Keratinocyte (primary cell): ENCODE data around the gene FRA10AC1. TPM values are rescaled to one million over a fixed set of nuclear protein-coding genes. Genes with fewer than 3 reads are reported as not detected.

Experiments used
- DNase-seq: peaks from one replicate; pipeline ENCODE4 v3.0.0-alpha.2; 2011; ENCODE audit warnings: low read depth, missing footprints, low spot score
- FAIRE-seq: peaks from 2 replicates; lab custom pipeline; 2011; peaks lifted over from hg19 to GRCh38; lab: Jason Lieb, UNC
- H2AFZ ChIP-seq: 2 replicates; pipeline ENCODE4 v1.6.0; 2012; ENCODE audit warnings: low read length, control low read depth, inconsistent platforms; ENCODE audit not compliant: control insufficient read depth
- H3K27ac ChIP-seq: 2 replicates; pipeline ENCODE4 v1.5.1; 2011; ENCODE audit warnings: low read length; ENCODE audit not compliant: control insufficient read depth, insufficient read depth
- H3K27me3 ChIP-seq: 3 replicates; pipeline ENCODE4 v1.6.0; 2011; ENCODE audit warnings: low read length; ENCODE audit not compliant: control insufficient read depth, insufficient read depth; ENCODE audit errors: extremely low read depth
- H3K36me3 ChIP-seq, 2 experiments: 2 replicates in 1 of 2; 3 replicates in 1 of 2; pipeline ENCODE4 v1.5.1; 2011; ENCODE audit warnings: low read length in 2 of 2, mild to moderate bottlenecking in 1 of 2; ENCODE audit not compliant: control insufficient read depth in 2 of 2, insufficient read depth in 2 of 2; ENCODE audit errors: extremely low read depth in 1 of 2
- H3K4me1 ChIP-seq: 3 replicates; pipeline ENCODE4 v1.5.1; 2011; ENCODE audit warnings: low read length; ENCODE audit not compliant: control insufficient read depth, insufficient read depth; ENCODE audit errors: extremely low read depth
- H3K4me2 ChIP-seq: 3 replicates; pipeline ENCODE4 v1.6.0; 2011; ENCODE audit warnings: low read depth, low read length; ENCODE audit not compliant: control insufficient read depth, insufficient read depth; ENCODE audit errors: extremely low read depth
- H3K4me3 ChIP-seq, 3 experiments: fragments of 200-600 bp in 1 of 3; sonication (generic) in 1 of 3; 2 replicates in 2 of 3; 3 replicates in 1 of 3; pipeline ENCODE4 v1.5.1; 2011 to 2016; ENCODE audit warnings: low read length in 3 of 3, mild to moderate bottlenecking in 3 of 3, control low read depth in 2 of 3, inconsistent platforms in 1 of 3, low read depth in 1 of 3, mixed read lengths in 1 of 3, mixed run types in 1 of 3, moderate library complexity in 1 of 3; ENCODE audit not compliant: control insufficient read depth in 2 of 3, insufficient read depth in 2 of 3; ENCODE audit errors: extremely low read depth in 1 of 3
- H3K79me2 ChIP-seq: 2 replicates; pipeline ENCODE4 v1.6.0; 2012; ENCODE audit warnings: low read length; ENCODE audit not compliant: control insufficient read depth, insufficient read depth
- H3K9ac ChIP-seq: 3 replicates; pipeline ENCODE4 v1.6.0; 2011; ENCODE audit warnings: low read length; ENCODE audit not compliant: control insufficient read depth, insufficient read depth; ENCODE audit errors: extremely low read depth
- H3K9me1 ChIP-seq: 3 replicates; pipeline ENCODE4 v1.6.0; 2011; ENCODE audit warnings: low read length; ENCODE audit not compliant: control insufficient read depth, insufficient read depth; ENCODE audit errors: extremely low read depth
- H3K9me3 ChIP-seq: 2 replicates; pipeline ENCODE4 v1.5.1; 2012; ENCODE audit warnings: low read depth, low read length; ENCODE audit not compliant: control insufficient read depth
- H4K20me1 ChIP-seq: 3 replicates; pipeline ENCODE4 v1.6.0; 2011; ENCODE audit warnings: low read length; ENCODE audit not compliant: control insufficient read depth, insufficient read depth; ENCODE audit errors: extremely low read depth
- CTCF ChIP-seq, 3 experiments: IDR thresholded peaks in 1 of 3; conservative IDR thresholded peaks in 1 of 3; optimal IDR thresholded peaks in 1 of 3; 2 replicates in 2 of 3; 3 replicates in 1 of 3; pipeline versions ENCODE3 to v1.5.1; 2011; ENCODE audit warnings: low read length in 3 of 3, mild to moderate bottlenecking in 3 of 3, moderate library complexity in 2 of 3, control low read depth in 1 of 3, inconsistent platforms in 1 of 3; ENCODE audit not compliant: insufficient read depth in 2 of 3; ENCODE audit errors: extremely low read depth in 1 of 3
- EZH2 ChIP-seq: IDR thresholded peaks from one replicate; pipeline ENCODE4 v1.6.1; 2012; ENCODE audit warnings: inconsistent platforms, mild to moderate bottlenecking, low read length, moderate library complexity
- dilution Hi-C: fragments of 300-500 bp; cut with MboI; formaldehyde crosslinking; loops from one replicate; pipeline ENCODE4 v1.7.0; 2020; ENCODE audit warnings: low sequenced_read_pairs; ENCODE audit not compliant: extremely low pct_ligation_motif_present
- polyA plus RNA-seq, 5 experiments: library from polyadenylated mRNA; depleted of rRNA in 3 of 5; stranded (reverse) in 3 of 5; stranded (forward) in 1 of 5; unstranded in 1 of 5; fragments of >200 nt; gene quantifications; 1 replicate in 1 of 5; 2 replicates in 3 of 5; 3 replicates in 1 of 5; pipeline versions ENCODE4 v1.2.1 to v1.2.3, GENCODE V29; 2011 to 2012; ENCODE audit warnings: missing spikeins in 2 of 5, low read depth in 1 of 5, low replicate concordance in 1 of 5

Gene FRA10AC1
- polyA plus RNA-seq, 1 donor (not counting 4 experiments of a cell fraction or from before 2014, with no cell fraction given), result 12.8 TPM

GRCh38 chr10:93703841-93704240 is 1.4 kb upstream of the FRA10AC1 start:
- Histone ChIP-seq H3K4me2 (no peak overlapping the region), H3K27ac (no peak overlapping the region), H3K36me3 (peaks cover 2 to 4% of the 10 kb centered on the region in 2 experiments), H4K20me1 (no peaks in the 10 kb centered on the region), H3K79me2 (peaks cover 9% of the 10 kb centered on the region), H3K9me3 (no peaks in the 10 kb centered on the region), H2AFZ (peak overlapping the region; percentile 74), H3K9ac (no peak overlapping the region), H3K4me1 (peaks cover 13% of the 10 kb centered on the region), H3K9me1 (no peaks in the 10 kb centered on the region), H3K27me3 (no peaks in the 10 kb centered on the region), H3K4me3 (no peak overlapping the region)
- DNase-seq, result no peak
- dilution Hi-C loops, result no loop called here
- no peak for FAIRE-seq
- TF ChIP-seq CTCF (optimal IDR thresholded peaks at IDR 0.05 in 1 of 3, IDR thresholded peaks at IDR 0.05 in 1 of 3, conservative IDR thresholded peaks at IDR 0.05 in 1 of 3; ENCODE audit: extremely low read depth in 1 of 3, insufficient read depth in 2 of 3, low read length in 3 of 3) (no peak), EZH2 (no peak)

GRCh38 chr10:93703066-93703465 is 674 bp upstream of the FRA10AC1 start:
- Histone ChIP-seq H3K9ac (peak overlapping the region; percentile 90), H3K4me3 (peak overlapping the region; percentile 60 to 93 (median 90)), H3K9me1 (no peaks in the 10 kb centered on the region), H3K79me2 (peaks cover 9% of the 10 kb centered on the region), H3K4me1 (peaks cover 13% of the 10 kb centered on the region), H3K36me3 (peaks cover 2 to 4% of the 10 kb centered on the region in 2 experiments), H4K20me1 (no peaks in the 10 kb centered on the region), H2AFZ (peak overlapping the region; percentile 95), H3K27ac (peak overlapping the region; percentile 62), H3K4me2 (peak overlapping the region; percentile 85), H3K9me3 (no peaks in the 10 kb centered on the region), H3K27me3 (no peaks in the 10 kb centered on the region)
- FAIRE-seq, result no peak
- TF ChIP-seq EZH2, result no peak
- TF ChIP-seq CTCF (optimal IDR thresholded peaks at IDR 0.05 in 1 of 3, IDR thresholded peaks at IDR 0.05 in 1 of 3, conservative IDR thresholded peaks at IDR 0.05 in 1 of 3; ENCODE audit: extremely low read depth in 1 of 3, insufficient read depth in 2 of 3, low read length in 3 of 3), result no peak
- dilution Hi-C loops, result no loop called here
- no peak for DNase-seq
